ENCODE data around the gene CCNY. TPM values are rescaled to one million over a fixed set of nuclear protein-coding genes. Genes with fewer than 3 reads are reported as not detected.
A peak's percentile ranks its signal among the peaks of the same experiment; 100 is the strongest.

CCNY gene
- total RNA-seq, 1 donor from 2014 or later = 81.1 TPM

GRCh38 chr10:35435824-35436223 is 99.5 kb downstream of the CCNY start:
- H3K27ac ChIP-seq (replicated peaks) = peak overlapping the region; percentile 2

GRCh38 chr10:35437829-35438228 is 101.5 kb downstream of the CCNY start:
- peak overlapping the region; percentile 22 for H3K27ac ChIP-seq (replicated peaks)
- no peak for DNase-seq
- H3K4me1 ChIP-seq = peaks cover 66% of the 10 kb centered on the region
- no peaks in the 10 kb centered on the region for H3K36me3 ChIP-seq
- peaks cover 32% of the 10 kb centered on the region for H3K9me3 ChIP-seq (replicated peaks)
- H3K4me3 ChIP-seq = no peak overlapping the region
- no peak for TF ChIP-seq CTCF (IDR thresholded peaks at IDR 0.05; ENCODE audit: borderline replicate concordance)
- intact Hi-C loops (cut with micrococcal nuclease) = no loop called here
- no peaks in the 10 kb centered on the region for H3K27me3 ChIP-seq (ENCODE audit: low read depth)

More at GRCh38 chr10:35435824-35436223, 99.5 kb downstream of the CCNY start:
- no peak for DNase-seq
- Histone ChIP-seq H3K27me3 (ENCODE audit: low read depth) (no peaks in the 10 kb centered on the region), H3K9me3 (replicated peaks) (peaks cover 23% of the 10 kb centered on the region), H3K4me3 (no peak overlapping the region), H3K36me3 (no peaks in the 10 kb centered on the region), H3K4me1 (peaks cover 66% of the 10 kb centered on the region)
- intact Hi-C loops (cut with micrococcal nuclease) = no loop called here
- no peak for TF ChIP-seq CTCF (IDR thresholded peaks at IDR 0.05; ENCODE audit: borderline replicate concordance)

DNA sequence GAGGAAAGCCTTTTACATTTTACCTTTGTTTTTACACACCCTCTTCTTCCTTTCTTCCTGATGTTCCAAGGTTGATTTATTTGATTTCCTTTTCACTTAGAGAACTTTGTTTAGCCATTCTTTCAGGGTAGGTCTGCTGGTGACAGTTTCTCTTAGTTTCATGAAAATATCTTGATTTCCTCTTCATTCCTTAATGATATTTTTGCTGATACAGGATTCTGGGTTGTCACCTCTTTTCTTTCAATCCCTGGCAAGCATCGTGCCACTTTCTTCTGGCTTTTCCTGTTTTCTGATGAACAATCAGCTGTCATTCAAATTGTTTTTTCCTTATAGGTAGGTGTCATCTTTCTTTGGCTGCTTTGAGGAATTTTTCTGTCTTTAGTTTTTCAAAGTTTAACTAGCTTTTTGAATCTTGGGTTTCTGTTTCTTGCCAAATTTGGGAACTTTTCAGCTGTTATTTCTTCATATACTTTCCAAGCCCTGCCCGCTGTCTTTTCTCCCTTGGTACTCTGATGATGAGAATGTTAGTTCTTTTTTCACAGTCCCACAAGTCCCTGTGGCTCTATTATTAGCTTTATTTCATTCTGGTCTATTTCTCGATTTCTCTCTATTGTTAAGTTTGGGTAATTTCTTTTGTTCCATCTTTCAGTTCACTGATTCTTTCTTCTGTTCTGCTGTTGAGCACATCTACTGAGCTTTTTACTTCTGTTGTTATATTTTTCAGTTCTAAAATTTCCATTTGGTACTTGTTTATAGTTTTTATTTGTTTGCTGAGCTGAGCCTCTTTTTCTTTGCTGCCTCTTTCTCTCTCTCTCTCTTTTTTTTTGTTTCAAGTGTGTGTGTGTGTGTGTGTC is 102.6 kb downstream of the CCNY start:
- Histone ChIP-seq H3K4me1 (peaks cover 60% of the 10 kb centered on the region), H3K4me3 (no peak overlapping the region), H3K27me3 (ENCODE audit: low read depth) (no peaks in the 10 kb centered on the region), H3K27ac (replicated peaks) (no peak overlapping the region), H3K9me3 (replicated peaks) (peaks cover 43% of the 10 kb centered on the region), H3K36me3 (peaks cover 6% of the 10 kb centered on the region)
- intact Hi-C loops (cut with micrococcal nuclease) = no loop called here
- no peak for TF ChIP-seq CTCF (IDR thresholded peaks at IDR 0.05; ENCODE audit: borderline replicate concordance)
- DNase-seq = no peak

GRCh38 chr10:35440016-35440415 is 103.7 kb downstream of the CCNY start:
- no peak for TF ChIP-seq CTCF (IDR thresholded peaks at IDR 0.05; ENCODE audit: borderline replicate concordance)
- intact Hi-C loops (cut with micrococcal nuclease) = no loop called here
- H3K4me1 ChIP-seq = peaks cover 52% of the 10 kb centered on the region
- peaks cover 12% of the 10 kb centered on the region for H3K36me3 ChIP-seq
- H3K4me3 ChIP-seq = no peak overlapping the region
- H3K27ac ChIP-seq (replicated peaks) = peak overlapping the region; percentile 61
- peaks cover 54% of the 10 kb centered on the region for H3K9me3 ChIP-seq (replicated peaks)
- no peaks in the 10 kb centered on the region for H3K27me3 ChIP-seq (ENCODE audit: low read depth)
- DNase-seq = no peak

DNA sequence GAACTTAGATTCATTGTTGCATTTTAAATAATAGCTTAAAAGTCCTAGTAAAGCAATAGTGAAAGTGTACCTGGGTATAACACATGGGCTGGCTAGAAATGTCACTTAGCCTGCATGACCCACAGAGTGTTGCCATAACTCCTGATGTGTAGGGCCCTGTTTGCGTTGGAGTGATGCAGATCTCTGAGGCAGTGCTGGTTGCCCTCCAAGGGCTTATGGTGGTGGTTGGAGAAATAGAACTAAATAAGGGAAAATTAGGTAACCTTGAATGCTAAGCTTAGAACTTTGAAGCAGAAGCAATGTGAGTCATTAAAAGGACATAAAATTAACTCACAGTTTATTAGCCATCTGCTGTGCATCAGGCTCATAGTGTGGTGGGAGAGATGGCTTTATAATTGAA is 105.7 kb downstream of the CCNY start:
- Histone ChIP-seq H3K36me3 (peaks cover 12% of the 10 kb centered on the region), H3K27ac (replicated peaks) (peak overlapping the region; percentile 61), H3K9me3 (replicated peaks) (peaks cover 56% of the 10 kb centered on the region), H3K4me3 (no peak overlapping the region), H3K27me3 (ENCODE audit: low read depth) (no peaks in the 10 kb centered on the region), H3K4me1 (peaks cover 57% of the 10 kb centered on the region)
- no peak for DNase-seq
- intact Hi-C loops (cut with micrococcal nuclease) = no loop called here
- TF ChIP-seq CTCF (IDR thresholded peaks at IDR 0.05; ENCODE audit: borderline replicate concordance) = no peak

Measured in left ventricle myocardium inferior (tissue), 1 donor.